Measurements from ENCODE around the gene HSP90AB1.

Gene HSP90AB1

DNA sequence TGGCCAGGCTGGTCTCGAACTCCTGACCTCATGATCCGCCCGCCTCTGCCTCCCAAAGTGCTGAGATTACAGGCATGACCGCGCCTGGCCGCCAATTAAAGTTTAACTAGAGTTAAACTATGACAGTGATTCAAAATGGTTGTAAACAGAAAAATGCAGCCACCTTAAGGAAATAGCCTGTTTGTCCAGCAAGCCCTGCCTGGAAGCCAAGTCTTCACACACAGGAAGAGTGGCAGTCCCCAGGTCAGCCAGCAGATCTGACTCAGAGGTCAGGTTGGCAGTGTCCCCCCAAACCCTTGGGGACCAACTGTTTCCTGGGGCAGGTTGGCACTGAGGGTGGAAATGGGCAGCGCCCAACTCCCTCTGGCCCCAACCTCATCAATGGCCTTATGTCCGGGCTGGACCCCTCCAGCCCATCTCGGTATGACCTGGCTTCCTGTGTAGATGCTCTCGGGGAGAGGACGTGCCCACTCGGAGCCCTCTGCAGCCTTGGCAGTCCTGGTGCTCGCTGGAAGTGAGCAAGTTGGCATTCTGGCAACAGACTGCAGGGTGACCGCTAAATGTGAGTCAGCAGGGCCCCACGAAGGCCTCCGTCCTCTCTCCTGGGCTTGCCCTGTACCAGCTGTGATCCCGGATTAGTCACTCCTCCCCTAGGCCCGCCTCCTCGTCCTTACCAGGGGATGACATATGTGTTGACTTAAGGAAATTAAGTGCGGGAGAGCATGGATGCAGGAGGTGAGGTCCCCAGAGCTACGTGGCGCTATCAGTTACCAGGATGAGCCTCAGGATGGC, 9.7 kb upstream of the HSP90AB1 start (continued):
- TF ChIP-seq SP2 (tag by site-specific recombination; IDR thresholded peaks at IDR 0.05), result peak; percentile 79
- TF ChIP-seq IKZF3 (tag by site-specific recombination; IDR thresholded peaks at IDR 0.05), result peak; percentile 80
- TF ChIP-seq ZFP69B (tag by site-specific recombination; IDR thresholded peaks at IDR 0.05), result peak; percentile 87
- no peak for TF ChIP-seq ZNF157 (tag by site-specific recombination; IDR thresholded peaks at IDR 0.05)
- peak; percentile 70 for TF ChIP-seq ZBTB20 (tag by site-specific recombination; IDR thresholded peaks at IDR 0.05)
- TF ChIP-seq BCL11A (tag by site-specific recombination; IDR thresholded peaks at IDR 0.05; ENCODE audit: low read depth), result peak; percentile 32; the same call in 1 of the 2 replicates
- 0 out of 2 replicates have a peak, but pooled peaks have one; percentile 29 for TF ChIP-seq WT1 (tag by site-specific recombination; IDR thresholded peaks at IDR 0.05)
- TF ChIP-seq ZIC2 (tag by site-specific recombination; IDR thresholded peaks at IDR 0.05), result peak; percentile 42; the same call in 1 of the 2 replicates
- TF ChIP-seq ZNF707 (tag by site-specific recombination; IDR thresholded peaks at IDR 0.05), result no peak
- TF ChIP-seq ZNF692 (tag by site-specific recombination; IDR thresholded peaks at IDR 0.05), result peak; percentile 83; the same call in 1 of the 2 replicates
- peak; percentile 53; the same call in 1 of the 2 replicates for TF ChIP-seq ZNF366 (tag by site-specific recombination; conservative IDR thresholded peaks at IDR 0.05)
- TF ChIP-seq, protein P1, sequence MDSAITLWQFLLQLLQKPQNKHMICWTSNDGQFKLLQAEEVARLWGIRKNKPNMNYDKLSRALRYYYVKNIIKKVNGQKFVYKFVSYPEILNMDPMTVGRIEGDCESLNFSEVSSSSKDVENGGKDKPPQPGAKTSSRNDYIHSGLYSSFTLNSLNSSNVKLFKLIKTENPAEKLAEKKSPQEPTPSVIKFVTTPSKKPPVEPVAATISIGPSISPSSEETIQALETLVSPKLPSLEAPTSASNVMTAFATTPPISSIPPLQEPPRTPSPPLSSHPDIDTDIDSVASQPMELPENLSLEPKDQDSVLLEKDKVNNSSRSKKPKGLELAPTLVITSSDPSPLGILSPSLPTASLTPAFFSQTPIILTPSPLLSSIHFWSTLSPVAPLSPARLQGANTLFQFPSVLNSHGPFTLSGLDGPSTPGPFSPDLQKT (IDR thresholded peaks at IDR 0.05; ENCODE audit: borderline replicate concordance, low read depth, low read length), result no peak
- peak; percentile 73 for TF ChIP-seq SP3 (tag by site-specific recombination; IDR thresholded peaks at IDR 0.05)
- no peak for TF ChIP-seq ZNF645 (tag by site-specific recombination; IDR thresholded peaks at IDR 0.05)
- peak; percentile 49 for TF ChIP-seq FEZF1 (tag by site-specific recombination; IDR thresholded peaks at IDR 0.05)

GRCh38 chr6:44237813-44238433, 9.0 kb upstream of the HSP90AB1 start:
- CTCF ChIA-PET, result interaction anchor here (0.5 to 7.8 kb wide), 38 partner anchors 8 to 468 kb away, joined by 3 to 148 read pairs (median 4); partner anchors contain the start of genes AARS2, HSP90AB1, MYMX and SLC29A1
- POLR2A ChIA-PET, result interaction anchor here (0.6 to 1.4 kb wide), 10 partner anchors 8 to 110 kb away, joined by 3 to 36 read pairs (median 4); partner anchors contain the start of genes HSP90AB1, MRPL14, SLC29A1 and TMEM63B
- Histone ChIP-seq H3K4me1 (ENCODE audit: control insufficient read depth, insufficient read depth, low read length) (peaks cover 4% of the 10 kb centered on the region; the same call in 1 of the 2 replicates), H3K9me3 (ENCODE audit: control insufficient read depth, insufficient read depth, low read depth, low read length) (no peaks in the 10 kb centered on the region), H3K27ac (ENCODE audit: extremely low read depth, low read depth, low read length) (peak overlapping the region; percentile 59; the same call in 1 of the 2 replicates), H3K36me3 (ENCODE audit: control insufficient read depth in 2 of 2, insufficient read depth in 1 of 2, low read length in 2 of 2) (peaks cover 5 to 28% of the 10 kb centered on the region in 2 experiments; a peak in 2 of 3 replicates), H3K4me3 (ENCODE audit: low read depth, low read length) (peak overlapping the region; percentile 61)
- TF ChIP-seq ZNF398 (tag by site-specific recombination; IDR thresholded peaks at IDR 0.05), result peak; percentile 94
- TF ChIP-seq ZNF274 (IDR thresholded peaks at IDR 0.05; ENCODE audit: low read length), result no peak
- TF ChIP-seq ZNF274 (tag by site-specific recombination; IDR thresholded peaks at IDR 0.05; ENCODE audit: borderline replicate concordance), result no peak
- TF ChIP-seq, protein P2, sequence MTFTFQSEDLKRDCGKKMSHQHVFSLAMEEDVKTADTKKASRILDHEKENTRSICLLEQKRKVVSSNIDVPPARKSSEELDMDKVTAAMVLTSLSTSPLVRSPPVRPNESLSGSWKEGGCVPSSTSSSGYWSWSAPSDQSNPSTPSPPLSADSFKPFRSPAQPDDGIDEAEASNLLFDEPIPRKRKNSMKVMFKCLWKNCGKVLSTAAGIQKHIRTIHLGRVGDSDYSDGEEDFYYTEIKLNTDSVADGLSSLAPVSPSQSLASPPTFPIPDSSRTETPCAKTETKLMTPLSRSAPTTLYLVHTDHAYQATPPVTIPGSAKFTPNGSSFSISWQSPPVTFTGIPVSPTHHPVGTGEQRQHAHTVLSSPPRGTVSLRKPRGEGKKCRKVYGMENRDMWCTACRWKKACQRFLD (tag by site-specific recombination; IDR thresholded peaks at IDR 0.05), result no peak
- peak; percentile 95 for TF ChIP-seq ATF2 (tag by site-specific recombination; IDR thresholded peaks at IDR 0.05; ENCODE audit: low read depth)
- peak; percentile 15; the same call in 1 of the 2 replicates for TF ChIP-seq ZNF624 (tag by site-specific recombination; IDR thresholded peaks at IDR 0.05)
- TF ChIP-seq, protein P3, sequence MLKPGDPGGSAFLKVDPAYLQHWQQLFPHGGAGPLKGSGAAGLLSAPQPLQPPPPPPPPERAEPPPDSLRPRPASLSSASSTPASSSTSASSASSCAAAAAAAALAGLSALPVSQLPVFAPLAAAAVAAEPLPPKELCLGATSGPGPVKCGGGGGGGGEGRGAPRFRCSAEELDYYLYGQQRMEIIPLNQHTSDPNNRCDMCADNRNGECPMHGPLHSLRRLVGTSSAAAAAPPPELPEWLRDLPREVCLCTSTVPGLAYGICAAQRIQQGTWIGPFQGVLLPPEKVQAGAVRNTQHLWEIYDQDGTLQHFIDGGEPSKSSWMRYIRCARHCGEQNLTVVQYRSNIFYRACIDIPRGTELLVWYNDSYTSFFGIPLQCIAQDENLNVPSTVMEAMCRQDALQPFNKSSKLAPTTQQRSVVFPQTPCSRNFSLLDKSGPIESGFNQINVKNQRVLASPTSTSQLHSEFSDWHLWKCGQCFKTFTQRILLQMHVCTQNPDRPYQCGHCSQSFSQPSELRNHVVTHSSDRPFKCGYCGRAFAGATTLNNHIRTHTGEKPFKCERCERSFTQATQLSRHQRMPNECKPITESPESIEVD (tag by site-specific recombination; IDR thresholded peaks at IDR 0.05), result no peak
- peak; percentile 73 for TF ChIP-seq ZSCAN30 (tag by site-specific recombination; IDR thresholded peaks at IDR 0.05)
- peak; percentile 87 for TF ChIP-seq ZBTB7A (tag by site-specific recombination; IDR thresholded peaks at IDR 0.05; ENCODE audit: low read depth)
- TF ChIP-seq ZNF596 (tag by site-specific recombination; IDR thresholded peaks at IDR 0.05), result no peak
